ENCODE results near the gene MAN1A1.

Gene MAN1A1

GRCh38 chr6:119345114-119345513 lies 4.4 kb downstream of the MAN1A1 start:
- no peak for DNase-seq

- no peak for DNase-seq
These were observed 5.3 kb downstream of the MAN1A1 start for GRCh38 chr6:119344306-119344705.

GRCh38 chr6:119343573-119344146 lies 5.9 kb downstream of the MAN1A1 start:
- no peak for DNase-seq

GRCh38 chr6:119343167-119343566 lies 6.4 kb downstream of the MAN1A1 start:
- no peak for DNase-seq

GRCh38 chr6:119342430-119342829 lies 7.1 kb downstream of the MAN1A1 start:
- DNase-seq: no peak

GRCh38 chr6:119340796-119341487 lies 8.6 kb downstream of the MAN1A1 start:
- DNase-seq: peak; percentile 45

GRCh38 chr6:119339941-119340456 lies 9.6 kb downstream of the MAN1A1 start:
- peak; percentile 80 for DNase-seq

GRCh38 chr6:119337762-119338161 lies 11.8 kb downstream of the MAN1A1 start:
- DNase-seq: no peak

- no peak for DNase-seq
These were observed 12.3 kb downstream of the MAN1A1 start for GRCh38 chr6:119337252-119337651.

- peak; percentile 39 for DNase-seq
These were observed 14.9 kb downstream of the MAN1A1 start for GRCh38 chr6:119334535-119335264.

GRCh38 chr6:119333707-119334295 lies 15.8 kb downstream of the MAN1A1 start:
- no peak for DNase-seq

GRCh38 chr6:119333063-119333609 lies 16.4 kb downstream of the MAN1A1 start:
- DNase-seq: no peak

- no peak for DNase-seq
These were observed 17.8 kb downstream of the MAN1A1 start for GRCh38 chr6:119331663-119332286.

- DNase-seq: no peak
These were observed 18.9 kb downstream of the MAN1A1 start for GRCh38 chr6:119330520-119331113.

GRCh38 chr6:119329794-119330180 lies 19.8 kb downstream of the MAN1A1 start:
- no peak for DNase-seq

GRCh38 chr6:119328892-119329793 lies 20.4 kb downstream of the MAN1A1 start:
- DNase-seq: no peak

GRCh38 chr6:119328254-119328653 lies 21.3 kb downstream of the MAN1A1 start:
- no peak for DNase-seq

- DNase-seq: no peak
These were observed 21.8 kb downstream of the MAN1A1 start for GRCh38 chr6:119327810-119328209.

GRCh38 chr6:119326291-119327005 lies 23.1 kb downstream of the MAN1A1 start:
- DNase-seq: no peak

GRCh38 chr6:119325559-119326265 lies 23.8 kb downstream of the MAN1A1 start:
- DNase-seq: no peak
